HepG2 (cell line): Measurements from ENCODE around the gene PCSK6. TPM values are rescaled to one million over a fixed set of nuclear protein-coding genes. Genes with fewer than 3 reads are reported as not detected.

Experiments used
- ATAC-seq: fragments of 200-7000 bp; cut with Tn5 transposase; 3 replicates; pipeline ENCODE4 v1.9.1; 2020; ENCODE audit warnings: mild to moderate bottlenecking, moderate library complexity
- BruUV-seq: library from RNA; stranded (reverse); fragments of 400-500 nt; replicated peaks from 2 replicates; lab custom pipeline; 2021; lab: Mats Ljungman, UMichigan
- CTCF ChIA-PET: fragments of 300-600 bp; formaldehyde crosslinking; extraction: SDS; loops from one replicate; lab custom pipeline; 2021; ENCODE audit warnings: low total read pairs, inconsistent platforms, low intra/inter-chr PET ratio; lab: Yijun Ruan, JAX
- POLR2A ChIA-PET: fragments of 350-600 bp; sonication (Branson Sonifier 250); formaldehyde crosslinking; loops from one replicate; lab custom pipeline; 2020; ENCODE audit warnings: antibody characterized with exemption, inconsistent platforms; lab: Yijun Ruan, JAX
- DNase-seq: peaks from one replicate; pipeline ENCODE4 v3.0.0-alpha.2; 2015; ENCODE audit warnings: low spot score
- FAIRE-seq: peaks from 3 replicates; lab custom pipeline; 2011; peaks lifted over from hg19 to GRCh38; lab: Jason Lieb, UNC
- H2AFZ ChIP-seq: one replicate; pipeline ENCODE4 v1.6.1; 2011; ENCODE audit warnings: low read length, inconsistent platforms
- H3K27ac ChIP-seq: fragments of 300-600 bp; 3 replicates; pipeline ENCODE4 v1.8.0; 2011; ENCODE audit warnings: mixed run types, mild to moderate bottlenecking, mixed read lengths, low read length, inconsistent platforms; ENCODE audit not compliant: insufficient read depth; ENCODE audit errors: extremely low read length
- H3K27me3 ChIP-seq, 2 experiments: fragments of 200-600 bp in 1 of 2; 2 replicates in 1 of 2; 3 replicates in 1 of 2; pipeline versions ENCODE4 v1.6.0 to v1.8.0; 2011; ENCODE audit warnings: low read length in 2 of 2, mild to moderate bottlenecking in 2 of 2, moderate library complexity in 2 of 2, inconsistent platforms in 1 of 2; ENCODE audit not compliant: insufficient read depth in 2 of 2, control insufficient read depth in 1 of 2
- H3K36me3 ChIP-seq, 2 experiments: fragments of 200-600 bp in 1 of 2; replicated peaks in 1 of 2; 2 replicates in 1 of 2; 3 replicates in 1 of 2; pipeline versions ENCODE4 v1.5.1 to v1.8.0; 2011; ENCODE audit warnings: low read length in 2 of 2, inconsistent platforms in 1 of 2; ENCODE audit not compliant: insufficient read depth in 2 of 2, control insufficient read depth in 1 of 2
- H3K4me1 ChIP-seq: 2 replicates; pipeline ENCODE4 v1.5.1; 2012; ENCODE audit warnings: low read length, inconsistent platforms; ENCODE audit not compliant: insufficient read depth
- H3K4me2 ChIP-seq: 2 replicates; pipeline ENCODE4 v1.6.0; 2011; ENCODE audit warnings: low read depth, low read length, inconsistent platforms
- H3K4me3 ChIP-seq, 3 experiments: fragments of 200-600 bp in 1 of 3; sonication (generic), shearing (Covaris generic) in 1 of 3; replicated peaks in 1 of 3; 2 replicates each; pipeline ENCODE4 v1.5.1; 2011 to 2016; ENCODE audit warnings: low read length in 3 of 3, inconsistent platforms in 2 of 3, low read depth in 2 of 3, mild to moderate bottlenecking in 2 of 3, control low read depth in 1 of 3, mixed read lengths in 1 of 3; ENCODE audit not compliant: insufficient read depth in 1 of 3
- H3K79me2 ChIP-seq: one replicate; pipeline ENCODE4 v1.6.1; 2011; ENCODE audit warnings: low read length, inconsistent platforms; ENCODE audit not compliant: insufficient read depth
- H3K9ac ChIP-seq: 2 replicates; pipeline ENCODE4 v1.6.0; 2011; ENCODE audit warnings: mild to moderate bottlenecking, low read depth, low read length, inconsistent platforms; ENCODE audit not compliant: insufficient read depth
- H3K9me3 ChIP-seq: 2 replicates; pipeline ENCODE4 v1.5.1; 2012; ENCODE audit warnings: mild to moderate bottlenecking, low read length
- H4K20me1 ChIP-seq: 2 replicates; pipeline ENCODE4 v1.6.0; 2011; ENCODE audit warnings: inconsistent platforms, mild to moderate bottlenecking, low read length, moderate library complexity; ENCODE audit not compliant: insufficient read depth
- ATAD3A ChIP-seq: sonication (generic); formaldehyde crosslinking; IDR thresholded peaks from 2 replicates; pipeline ENCODE4 v1.4.0; 2020; ENCODE audit warnings: missing genetic modification reagents
- ATF1 ChIP-seq: IDR thresholded peaks from 2 replicates; pipeline ENCODE4 v1.6.1; 2016; ENCODE audit warnings: mild to moderate bottlenecking, control low read depth
- CHD4 ChIP-seq: fragments of 200-600 bp; sonication (generic); IDR thresholded peaks from 2 replicates; pipeline ENCODE4 v1.7.0; 2017; ENCODE audit warnings: mild to moderate bottlenecking, low read length, borderline replicate concordance
- DR1 ChIP-seq: sonication (generic); formaldehyde crosslinking; IDR thresholded peaks from 2 replicates; pipeline ENCODE4 v1.8.0; 2021; ENCODE audit warnings: mild to moderate bottlenecking, missing genetic modification reagents, inconsistent platforms
- ELF3 ChIP-seq: IDR thresholded peaks from 2 replicates; pipeline ENCODE4 v1.6.1; 2016; ENCODE audit warnings: missing genetic modification reagents, missing compliant biosample characterization
- FOXA3 ChIP-seq: IDR thresholded peaks from 2 replicates; pipeline ENCODE4 v1.6.1; 2016; ENCODE audit warnings: missing genetic modification reagents, missing compliant biosample characterization
- FOXP1 ChIP-seq, 2 experiments: fragments of 450-650 bp in 1 of 2; IDR thresholded peaks; 2 replicates each; pipeline ENCODE4 v1.6.1; 2017 to 2018; ENCODE audit warnings: antibody characterized with exemption in 1 of 2
- RFXANK ChIP-seq: IDR thresholded peaks from 2 replicates; pipeline ENCODE4 v1.6.1; 2016
- SMARCC2 ChIP-seq: fragments of 450-650 bp; IDR thresholded peaks from 2 replicates; pipeline ENCODE4 v1.6.1; 2017; ENCODE audit warnings: antibody characterized with exemption, mild to moderate bottlenecking
- SOX13 ChIP-seq, 3 experiments: fragments of 450-650 bp in 1 of 3; sonication (generic) in 1 of 3; formaldehyde crosslinking in 1 of 3; IDR thresholded peaks in 2 of 3; conservative IDR thresholded peaks in 1 of 3; 2 replicates each; pipeline versions ENCODE4 v1.5.0 to v1.6.1; 2016 to 2020; ENCODE audit warnings: antibody characterized with exemption in 1 of 3, mild to moderate bottlenecking in 1 of 3, missing compliant biosample characterization in 1 of 3, missing genetic modification reagents in 1 of 3, moderate library complexity in 1 of 3
- TRIM22 ChIP-seq: fragments of 450-650 bp; IDR thresholded peaks from 2 replicates; pipeline ENCODE4 v1.6.1; 2017
- ZKSCAN8 ChIP-seq: IDR thresholded peaks from 2 replicates; pipeline ENCODE4 v1.6.1; 2016; ENCODE audit warnings: borderline replicate concordance, missing genetic modification reagents, missing compliant biosample characterization
- ZNF17 ChIP-seq: sonication (generic); formaldehyde crosslinking; IDR thresholded peaks from 2 replicates; pipeline ENCODE4 v1.5.0; 2020; ENCODE audit warnings: mild to moderate bottlenecking, missing genetic modification reagents
- ZNF44 ChIP-seq: sonication (generic); formaldehyde crosslinking; IDR thresholded peaks from 2 replicates; pipeline ENCODE4 v1.5.1; 2020; ENCODE audit warnings: mild to moderate bottlenecking, missing genetic modification reagents
- ZNF552 ChIP-seq: sonication (generic); formaldehyde crosslinking; IDR thresholded peaks from 2 replicates; pipeline ENCODE4 v1.9.0; 2022; ENCODE audit warnings: missing genetic modification reagents, mild to moderate bottlenecking, borderline replicate concordance
- ZSCAN22 ChIP-seq: sonication (generic); formaldehyde crosslinking; IDR thresholded peaks from 2 replicates; pipeline ENCODE4 v1.4.0; 2020; ENCODE audit warnings: mild to moderate bottlenecking, missing genetic modification reagents
- ZSCAN31 ChIP-seq: sonication (generic); formaldehyde crosslinking; IDR thresholded peaks from 2 replicates; pipeline ENCODE4 v1.5.0; 2020; ENCODE audit warnings: low read depth, mild to moderate bottlenecking, missing genetic modification reagents
- WGBS: methylation state at CpG from one replicate; pipeline ENCODE4 v1.1.6; 2017; ENCODE audit warnings: low lambda C conversion rate; 5-methylcytosine and 5-hydroxymethylcytosine counted together
- in situ Hi-C: cut with HindIII; loops from 2 replicates; pipeline ENCODE4 v1.10.0; 2017; ENCODE audit warnings: low pct_unique_long_range_greater_than_20kb; ENCODE audit not compliant: extremely low pct_ligation_motif_present
- intact Hi-C: fragments of 100-400 bp; cut with micrococcal nuclease; formaldehyde crosslinking; loops from one replicate; pipeline ENCODE4 v1.10.0; 2022; ENCODE audit not compliant: unreplicated experiment
- polyA plus RNA-seq, 8 experiments: library from polyadenylated mRNA; depleted of rRNA in 3 of 8; stranded (reverse) in 7 of 8; unstranded in 1 of 8; fragments of >200 nt; fragmentation: Illumina TruSeq in 4 of 8; extraction: Trizol in 4 of 8; gene quantifications; 2 replicates each; pipeline versions ENCODE4 v1.2.1 to v1.2.3, GENCODE V29; 2011 to 2016; ENCODE audit warnings: low read depth in 4 of 8, missing spikeins in 1 of 8, mixed read lengths in 1 of 8; ENCODE audit not compliant: insufficient read depth in 1 of 8
- total RNA-seq, 5 experiments: library from RNA; depleted of rRNA; stranded (reverse); fragments of >200 nt; fragmentation: Illumina TruSeq; extraction: Trizol; gene quantifications; 2 replicates each; pipeline ENCODE4 v1.2.3, GENCODE V29; 2016; ENCODE audit warnings: low read depth in 1 of 5

PCSK6 gene
- total and polyA plus RNA-seq, 2 of the 13 experiments (the other 11 are each of a cell fraction or from before 2014, with no cell fraction given), result 56.5 to 155 TPM

- BruUV-seq, result no TSS peak
- in situ Hi-C loops, result loop anchor here (25.0 kb wide), 2 partner anchors 354 to 604 kb away; partner anchors contain the start of gene LRRK1
- ATAC-seq (no peak), FAIRE-seq (no peak), DNase-seq (no peak)
- intact Hi-C loops, result no loop called here
- no peak overlapping the region for H3K9ac ChIP-seq
- no peaks in the 10 kb centered on the region for H3K4me1 ChIP-seq
- ChIA-PET POLR2A (interaction anchor here (1.0 kb wide), 1 partner anchor 9 kb away, joined by 4 read pairs; no protein-coding TSS in a partner anchor), CTCF (no interaction called here)
- no peaks in the 10 kb centered on the region; the same call in 1 of the 2 replicates for H4K20me1 ChIP-seq
- no peak overlapping the region for H3K27ac ChIP-seq
- WGBS, result 88% methylated on average over 5 of the region's 9 CpGs
- H3K9me3 ChIP-seq, result no peaks in the 10 kb centered on the region
- TF ChIP-seq ZNF552 (no peak), FOXA3 (no peak), SMARCC2 (no peak), RFXANK (CRISPR knock-in tag) (no peak), TRIM22 (no peak), DR1 (CRISPR knock-in tag) (no peak), SOX13 (IDR thresholded peaks at IDR 0.05) (no peak), SOX13 (CRISPR knock-in tag; conservative IDR thresholded peaks at IDR 0.05 in 1 of 2, IDR thresholded peaks at IDR 0.05 in 1 of 2) (no peak), ZNF44 (CRISPR knock-in tag) (no peak), ATAD3A (CRISPR knock-in tag) (no peak), ZNF17 (CRISPR knock-in tag) (no peak), ZSCAN31 (CRISPR knock-in tag) (no peak), ZSCAN22 (CRISPR knock-in tag) (no peak), CHD4 (no peak), ELF3 (CRISPR knock-in tag) (no peak), FOXP1 (IDR thresholded peaks at IDR 0.05) (no peak), FOXP1 (CRISPR knock-in tag; IDR thresholded peaks at IDR 0.05) (no peak), ATF1 (CRISPR knock-in tag) (no peak), ZKSCAN8 (CRISPR knock-in tag) (no peak)
- peaks cover 0 to 15% of the 10 kb centered on the region in 2 experiments; a peak in 2 of 5 replicates for H3K36me3 ChIP-seq
- H3K4me2 ChIP-seq, result no peak overlapping the region
- peaks cover 0 to 7% of the 10 kb centered on the region in 2 experiments; a peak in 2 of 5 replicates for H3K27me3 ChIP-seq
- H3K4me3 ChIP-seq, result no peak overlapping the region
- H2AFZ ChIP-seq, result no peak overlapping the region
- no peaks in the 10 kb centered on the region for H3K79me2 ChIP-seq
These were observed 222.7 kb downstream of the PCSK6 start for GRCh38 chr15:101266787-101267186.
